GM11168 (cell line): ENCODE results near the gene KLB.

Experiments used
- in situ Hi-C: fragments of 300-500 bp; cut with MboI; formaldehyde crosslinking; loops from one replicate; pipeline ENCODE4 v1.12.0; 2022; ENCODE audit warnings: low sequenced_read_pairs; ENCODE audit not compliant: unreplicated experiment

KLB gene

DNA sequence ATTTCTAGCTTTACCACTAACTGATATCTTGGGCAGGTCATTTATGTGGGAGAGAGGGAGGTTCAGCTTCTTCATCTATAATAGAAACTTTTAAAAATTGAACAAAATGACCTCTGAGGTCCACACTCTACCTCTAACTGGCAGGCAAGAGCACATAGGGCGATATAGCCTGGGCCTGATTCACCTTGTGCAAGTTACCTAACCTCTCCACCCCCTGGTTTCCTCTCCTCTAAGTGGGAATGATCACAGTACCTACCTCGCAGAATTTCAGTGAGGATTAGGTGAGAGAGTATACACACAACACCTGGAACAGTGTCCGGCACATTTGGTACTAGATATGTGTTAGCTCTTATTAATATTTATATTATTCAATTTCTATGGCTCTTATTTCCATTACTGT is 15.5 kb downstream of the KLB start:
- in situ Hi-C loops: loop anchor here (10.0 kb wide), 1 partner anchor 257 kb away; no protein-coding TSS in a partner anchor

DNA sequence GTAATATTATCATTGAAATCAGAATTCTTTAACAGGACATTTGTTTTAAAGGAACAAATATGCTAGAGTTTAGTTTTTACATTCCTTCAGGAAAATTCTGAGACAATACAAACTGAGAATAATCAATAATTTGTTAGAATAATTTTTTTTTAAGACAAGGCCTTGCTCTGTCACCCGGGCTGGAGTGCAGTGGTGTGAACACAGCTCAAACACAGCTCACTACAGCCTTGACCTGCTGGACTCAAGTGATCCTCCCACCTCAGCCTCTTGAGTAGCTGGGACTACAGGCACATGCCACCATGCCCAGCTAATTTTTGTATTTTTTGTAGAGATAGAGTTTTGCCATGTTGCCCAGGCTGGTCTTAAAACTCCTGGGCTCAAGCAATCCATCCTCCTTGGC is 18.6 kb downstream of the KLB start:
- in situ Hi-C loops: loop anchor here (10.0 kb wide), 1 partner anchor 260 kb away; no protein-coding TSS in a partner anchor

DNA sequence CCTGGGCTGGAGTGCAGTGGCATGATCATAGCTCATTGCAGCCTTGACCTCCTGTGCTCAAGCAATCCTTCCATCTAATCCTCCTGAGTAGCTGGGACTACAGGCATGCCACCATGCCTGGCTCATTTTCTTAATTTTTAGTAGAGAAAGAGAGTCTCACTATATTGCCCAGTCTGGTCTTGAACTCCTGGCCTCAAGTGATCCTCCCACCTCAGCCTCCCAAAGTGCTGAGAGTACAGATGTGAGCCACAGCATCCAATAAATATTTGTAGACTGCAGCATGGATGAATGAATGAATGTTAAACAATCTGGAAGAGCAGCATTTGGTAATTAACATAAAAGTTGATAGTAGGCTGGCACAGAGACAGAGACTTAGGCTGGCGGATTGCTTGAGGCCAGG is 20.0 kb downstream of the KLB start:
- in situ Hi-C loops: loop anchor here (10.0 kb wide), 1 partner anchor 262 kb away; no protein-coding TSS in a partner anchor

- in situ Hi-C loops: loop anchor here (10.0 kb wide), 1 partner anchor 263 kb away; no protein-coding TSS in a partner anchor
Observed at GRCh38 chr4:39427520-39428114, 20.9 kb downstream of the KLB start.

- in situ Hi-C loops: loop anchor here (10.0 kb wide), 1 partner anchor 265 kb away; no protein-coding TSS in a partner anchor
Observed at GRCh38 chr4:39429476-39430334, 23.0 kb downstream of the KLB start.

DNA sequence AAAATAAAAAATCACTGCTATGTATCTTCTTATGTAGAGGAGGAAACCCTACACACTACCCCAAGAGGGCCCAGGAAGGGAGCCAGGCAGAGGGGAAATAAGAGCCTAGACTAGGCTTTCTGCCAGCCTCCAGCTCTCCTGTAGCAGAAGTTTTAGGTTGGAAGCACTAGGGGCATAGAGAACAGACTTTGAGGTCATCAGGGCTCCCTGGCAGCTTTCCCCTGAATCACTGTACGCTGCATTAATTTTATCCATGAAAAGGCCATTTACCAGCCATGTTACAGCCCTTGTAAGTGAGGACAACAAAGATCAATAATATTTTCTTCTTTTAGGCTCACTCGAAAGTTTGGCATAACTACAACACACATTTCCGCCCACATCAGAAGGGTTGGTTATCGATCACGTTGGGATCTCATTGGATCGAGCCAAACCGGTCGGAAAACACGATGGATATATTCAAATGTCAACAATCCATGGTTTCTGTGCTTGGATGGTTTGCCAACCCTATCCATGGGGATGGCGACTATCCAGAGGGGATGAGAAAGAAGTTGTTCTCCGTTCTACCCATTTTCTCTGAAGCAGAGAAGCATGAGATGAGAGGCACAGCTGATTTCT is 27.3 kb downstream of the KLB start:
- in situ Hi-C loops: no loop called here

GRCh38 chr4:39435659-39436563 is 29.2 kb downstream of the KLB start:
- in situ Hi-C loops: no loop called here

DNA sequence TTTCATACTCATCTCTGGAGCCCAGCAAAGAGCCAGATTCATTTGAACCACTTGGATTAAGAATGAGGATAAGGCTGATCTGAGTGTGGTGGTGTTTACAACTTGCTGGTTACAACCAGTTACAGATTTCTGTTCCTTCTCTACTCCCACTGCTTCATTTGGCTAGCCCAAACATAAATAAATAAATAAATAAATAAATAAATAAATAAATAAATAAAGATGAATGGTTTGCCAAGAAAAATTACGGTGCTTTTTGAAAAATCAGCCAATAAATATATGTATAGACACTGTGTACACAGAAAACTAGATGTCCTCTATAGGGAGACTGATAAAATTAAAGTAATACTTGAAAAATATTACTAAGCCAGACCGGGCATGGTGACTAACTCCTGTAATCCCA is 34.9 kb downstream of the KLB start:
- in situ Hi-C loops: no loop called here

DNA sequence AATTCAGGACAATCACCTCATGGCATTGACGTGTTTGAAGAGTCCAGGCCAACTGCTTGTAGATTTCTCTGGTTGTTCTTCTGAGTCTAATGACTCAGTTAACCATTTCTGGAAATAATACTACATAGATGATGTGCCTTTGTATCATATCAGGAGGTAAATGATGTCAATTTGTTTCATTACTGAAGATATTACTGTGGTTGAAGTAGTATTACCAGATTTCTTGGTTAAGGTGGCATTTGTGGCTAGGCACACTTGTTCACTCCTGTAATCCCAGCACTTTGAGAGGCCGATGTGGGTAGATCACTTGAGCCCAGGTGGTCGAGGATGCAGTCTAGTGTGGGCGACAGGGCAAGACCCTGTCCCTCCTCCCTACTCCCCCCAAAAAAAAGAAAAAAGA is 36.3 kb downstream of the KLB start:
- in situ Hi-C loops: no loop called here

GRCh38 chr4:39446483-39446841 is 39.7 kb downstream of the KLB start:
- in situ Hi-C loops: no loop called here

DNA sequence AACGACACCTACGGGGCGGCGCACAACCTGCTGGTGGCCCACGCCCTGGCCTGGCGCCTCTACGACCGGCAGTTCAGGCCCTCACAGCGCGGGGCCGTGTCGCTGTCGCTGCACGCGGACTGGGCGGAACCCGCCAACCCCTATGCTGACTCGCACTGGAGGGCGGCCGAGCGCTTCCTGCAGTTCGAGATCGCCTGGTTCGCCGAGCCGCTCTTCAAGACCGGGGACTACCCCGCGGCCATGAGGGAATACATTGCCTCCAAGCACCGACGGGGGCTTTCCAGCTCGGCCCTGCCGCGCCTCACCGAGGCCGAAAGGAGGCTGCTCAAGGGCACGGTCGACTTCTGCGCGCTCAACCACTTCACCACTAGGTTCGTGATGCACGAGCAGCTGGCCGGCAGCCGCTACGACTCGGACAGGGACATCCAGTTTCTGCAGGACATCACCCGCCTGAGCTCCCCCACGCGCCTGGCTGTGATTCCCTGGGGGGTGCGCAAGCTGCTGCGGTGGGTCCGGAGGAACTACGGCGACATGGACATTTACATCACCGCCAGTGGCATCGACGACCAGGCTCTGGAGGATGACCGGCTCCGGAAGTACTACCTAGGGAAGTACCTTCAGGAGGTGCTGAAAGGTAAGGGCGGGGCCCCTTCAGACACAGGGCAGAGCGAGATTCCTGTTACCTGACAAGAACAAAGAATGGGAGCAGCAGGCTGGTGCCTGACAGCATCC is 40.3 kb downstream of the KLB start:
- in situ Hi-C loops: no loop called here

GRCh38 chr4:39450618-39451017 is 43.9 kb downstream of the KLB start:
- in situ Hi-C loops: no loop called here

- in situ Hi-C loops: no loop called here
Observed at GRCh38 chr4:39451423-39452023, 44.8 kb downstream of the KLB start.

- in situ Hi-C loops: no loop called here
Observed at GRCh38 chr4:39452153-39452859, 45.6 kb downstream of the KLB start.

DNA sequence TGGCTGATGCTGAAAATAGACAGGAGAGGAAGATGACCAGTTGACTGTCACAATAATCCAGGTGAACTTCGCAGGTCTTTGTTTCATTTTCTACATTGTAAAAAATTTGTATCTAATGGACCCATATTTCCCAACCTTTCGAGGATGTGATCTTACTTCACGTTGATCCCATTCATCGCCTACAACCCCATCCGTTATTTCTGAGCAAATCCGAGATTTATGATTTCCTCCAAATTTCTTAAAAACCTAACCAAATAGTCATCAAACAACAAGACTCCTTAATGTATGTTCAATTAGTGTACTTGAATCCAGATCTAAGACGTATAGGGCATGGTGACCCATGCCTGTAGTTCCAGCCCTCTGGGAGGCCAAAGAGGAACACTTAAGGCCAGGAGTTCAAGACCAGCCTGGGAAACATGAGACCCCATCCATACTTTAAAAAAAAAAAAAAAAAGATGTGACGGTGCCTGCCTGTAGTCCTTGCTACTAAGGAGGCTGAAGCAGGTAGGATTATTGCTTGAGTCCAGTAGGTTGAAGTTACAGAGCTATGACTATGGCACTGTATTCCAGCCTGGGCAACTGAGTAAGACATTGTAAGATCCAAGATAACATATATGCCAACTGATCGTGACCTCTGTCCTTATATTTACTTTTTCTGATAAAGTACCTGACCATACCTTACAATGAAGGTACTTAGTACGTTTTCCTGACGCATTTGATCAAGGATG is 46.3 kb downstream of the KLB start:
- in situ Hi-C loops: no loop called here

DNA sequence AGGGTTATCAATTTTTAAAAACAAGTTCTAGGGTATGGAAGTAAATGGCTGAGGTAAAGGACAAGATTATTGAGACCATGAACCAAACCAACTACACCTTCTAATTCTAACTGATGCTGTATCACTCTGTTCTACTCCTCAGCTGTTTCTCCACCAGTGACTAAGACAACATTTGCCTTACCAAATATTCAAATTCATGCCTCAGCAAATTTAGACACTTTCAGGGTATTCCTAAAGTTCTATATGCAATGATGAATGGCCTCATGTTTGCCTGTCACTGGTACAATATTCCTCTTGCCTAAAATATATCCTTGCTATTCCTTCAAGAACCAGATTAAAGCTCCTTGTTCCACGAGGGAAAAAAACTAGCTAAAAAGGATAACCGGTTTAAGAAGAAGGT is 47.0 kb downstream of the KLB start:
- in situ Hi-C loops: no loop called here

DNA sequence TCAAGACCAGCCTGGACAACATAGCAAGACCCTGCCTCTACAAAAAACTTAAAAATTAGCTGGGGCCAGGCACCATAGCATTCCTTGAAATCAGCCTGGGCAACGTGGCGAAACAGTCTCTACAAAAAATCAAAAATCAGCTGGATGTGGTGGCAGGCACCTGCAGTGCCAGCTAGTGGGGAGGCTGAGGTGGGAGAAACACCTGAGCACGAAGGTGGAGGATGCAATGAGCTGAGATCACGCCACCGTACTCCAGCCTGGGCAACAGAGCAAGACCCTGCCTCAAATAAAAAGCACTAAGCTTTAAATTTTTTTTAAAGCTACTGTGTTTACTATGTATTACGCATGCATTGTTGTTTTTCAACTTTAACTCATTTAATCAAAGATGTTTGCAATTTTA is 48.8 kb downstream of the KLB start:
- in situ Hi-C loops: no loop called here
